Natural killer cell (primary cell): ENCODE results near the gene DTX3. TPM values are rescaled to one million over a fixed set of nuclear protein-coding genes. Genes with fewer than 3 reads are reported as not detected.

Experiments
- ATAC-seq, 3 donors: fragments of 150-1000 bp in 2 of 3; fragments of 200-7000 bp in 1 of 3; cut with Tn5 transposase; 1 replicate in 1 of 3; 2 replicates in 2 of 3; pipeline ENCODE4 v1.10.0; 2021; ENCODE audit warnings: mild to moderate bottlenecking in 2 of 3, moderate library complexity in 2 of 3
- DNase-seq, 2 donors: peaks; one replicate each; pipeline versions ENCODE4 v3.0.0 to v3.0.0-alpha.2; 2013 to 2021; ENCODE audit warnings: mixed read lengths in 1 of 2
- H3K27ac ChIP-seq: one replicate; pipeline ENCODE4 v1.5.1; 2013; ENCODE audit warnings: mild to moderate bottlenecking, low read length
- H3K27me3 ChIP-seq: one replicate; pipeline ENCODE4 v1.6.1; 2013; ENCODE audit warnings: low read length; ENCODE audit not compliant: control insufficient read depth, insufficient read depth
- H3K36me3 ChIP-seq: one replicate; pipeline ENCODE4 v1.6.1; 2013; ENCODE audit warnings: low read length; ENCODE audit not compliant: control insufficient read depth, insufficient read depth
- H3K4me1 ChIP-seq: one replicate; pipeline ENCODE4 v1.6.1; 2013; ENCODE audit warnings: low read length; ENCODE audit not compliant: control insufficient read depth, insufficient read depth
- H3K4me3 ChIP-seq: one replicate; pipeline ENCODE4 v1.5.1; 2013; ENCODE audit warnings: low read length
- H3K9me3 ChIP-seq: one replicate; pipeline ENCODE4 v1.6.1; 2013; ENCODE audit warnings: low read length; ENCODE audit not compliant: control insufficient read depth, insufficient read depth
- H3K27ac Mint-ChIP-seq, 2 donors: one replicate each; pipeline ENCODE4 v1.8.0; 2022; ENCODE audit warnings: mild to moderate bottlenecking in 2 of 2, mixed read lengths in 2 of 2, moderate library complexity in 1 of 2
- H3K27me3 Mint-ChIP-seq, 2 donors: one replicate each; pipeline ENCODE4 v1.8.0; 2022; ENCODE audit warnings: low read depth in 2 of 2, mixed read lengths in 2 of 2
- H3K36me3 Mint-ChIP-seq: one replicate; pipeline ENCODE4 v1.8.0; 2022; ENCODE audit warnings: mixed read lengths
- H3K4me1 Mint-ChIP-seq, 2 donors: one replicate each; pipeline ENCODE4 v1.8.0; 2022; ENCODE audit warnings: mixed read lengths in 2 of 2
- H3K4me3 Mint-ChIP-seq: one replicate; pipeline ENCODE4 v1.8.0; 2022; ENCODE audit warnings: mild to moderate bottlenecking, moderate library complexity, mixed read lengths
- H3K9me3 Mint-ChIP-seq, 2 donors: one replicate each; pipeline ENCODE4 v1.8.0; 2022; ENCODE audit warnings: mixed read lengths in 2 of 2
- CTCF ChIP-seq: fragments of 200-600 bp; IDR thresholded peaks from one replicate; pipeline ENCODE4 v1.8.0; 2022; ENCODE audit warnings: antibody characterized with exemption
- WGBS: methylation state at CpG from one replicate; pipeline ENCODE4 v1.1.7; 2013; ENCODE audit warnings: missing lambda C conversion rate; ENCODE audit not compliant: insufficient coverage; 5-methylcytosine and 5-hydroxymethylcytosine counted together
- intact Hi-C: fragments of 100-400 bp; cut with micrococcal nuclease; formaldehyde crosslinking; loops from one replicate; pipeline ENCODE4 v1.14.2; 2022
- total RNA-seq, 4 donors: library from RNA; stranded (reverse); fragments of 120-200 nt in 1 of 4; gene quantifications; one replicate each; pipeline versions ENCODE4 v1.2.3 to v1.2.4, GENCODE V29; 2013 to 2022

DTX3 gene
- total RNA-seq, 3 donors from 2014 or later (not counting 1 experiment from before 2014, with no cell fraction given), result 65.1 to 81.1 (median 77.0) TPM

GRCh38 chr12:57580466-57580795 is 24.2 kb upstream of the DTX3 start:
- 94% methylated on average over 4 of the region's 4 CpGs for WGBS
- H3K9me3 ChIP-seq, result no peaks in the 10 kb centered on the region
- intact Hi-C loops, result no loop called here
- H3K36me3 ChIP-seq, result no peaks in the 10 kb centered on the region
- no peak for TF ChIP-seq CTCF
- H3K4me1 ChIP-seq, result no peaks in the 10 kb centered on the region
- H3K27me3 ChIP-seq, result no peaks in the 10 kb centered on the region
- peaks cover 13 to 22% of the 10 kb centered on the region in 2 donors for H3K27me3 Mint-ChIP-seq
- DNase-seq (no peak), ATAC-seq (no peak)
- no peak overlapping the region for H3K27ac Mint-ChIP-seq
- no peak overlapping the region for H3K27ac ChIP-seq
- H3K4me1 Mint-ChIP-seq, result peaks cover 8 to 9% of the 10 kb centered on the region in 2 donors
- H3K9me3 Mint-ChIP-seq, result no peaks in the 10 kb centered on the region
- H3K36me3 Mint-ChIP-seq, result peaks cover 6% of the 10 kb centered on the region
- no peak overlapping the region for H3K4me3 ChIP-seq
- H3K4me3 Mint-ChIP-seq, result no peak overlapping the region

- Histone ChIP-seq H3K27me3 (no peaks in the 10 kb centered on the region), H3K4me1 (no peaks in the 10 kb centered on the region), H3K9me3 (no peaks in the 10 kb centered on the region), H3K4me3 (no peak overlapping the region), H3K36me3 (no peaks in the 10 kb centered on the region), H3K27ac (no peak overlapping the region)
- Mint-ChIP-seq H3K4me1 (peaks cover 8 to 9% of the 10 kb centered on the region in 2 donors), H3K36me3 (peaks cover 6% of the 10 kb centered on the region), H3K9me3 (no peaks in the 10 kb centered on the region), H3K27me3 (peaks cover 13 to 20% of the 10 kb centered on the region in 2 donors), H3K4me3 (no peak overlapping the region), H3K27ac (no peak overlapping the region)
- TF ChIP-seq CTCF, result no peak
- ATAC-seq, result no peak
- WGBS, result 88% methylated on average over 1 of the region's 1 CpG
- intact Hi-C loops, result loop anchor here (2.0 kb wide), 2 partner anchors 51 to 111 kb away; partner anchors contain the start of gene B4GALNT1
- DNase-seq, result no peak
These were observed 22.8 kb upstream of the DTX3 start for GRCh38 chr12:57581802-57582201.

- intact Hi-C loops, result loop anchor here (2.0 kb wide), 2 partner anchors 50 to 110 kb away; partner anchors contain the start of gene B4GALNT1
- no peak overlapping the region for H3K4me3 ChIP-seq
- no peaks in the 10 kb centered on the region for H3K9me3 Mint-ChIP-seq
- DNase-seq (no peak), ATAC-seq (no peak)
- H3K36me3 ChIP-seq, result no peaks in the 10 kb centered on the region
- no peaks in the 10 kb centered on the region for H3K9me3 ChIP-seq
- peaks cover 13 to 20% of the 10 kb centered on the region in 2 donors for H3K27me3 Mint-ChIP-seq
- H3K4me1 Mint-ChIP-seq, result peaks cover 8 to 9% of the 10 kb centered on the region in 2 donors
- H3K36me3 Mint-ChIP-seq, result peaks cover 6% of the 10 kb centered on the region
- TF ChIP-seq CTCF, result no peak
- no CpG with 5 or more reads among the region's 1 CpG for WGBS
- no peaks in the 10 kb centered on the region for H3K27me3 ChIP-seq
- no peaks in the 10 kb centered on the region for H3K4me1 ChIP-seq
- no peak overlapping the region for H3K4me3 Mint-ChIP-seq
- H3K27ac ChIP-seq, result no peak overlapping the region
- no peak overlapping the region for H3K27ac Mint-ChIP-seq
These were observed 22.2 kb upstream of the DTX3 start for GRCh38 chr12:57582440-57582839.
